PC-9 (cell line): ENCODE measurements around the gene CCDC194.

Experiments
- CTCF ChIP-seq: fragments of 200-600 bp; sonication (generic); conservative IDR thresholded peaks from 2 replicates; pipeline ENCODE4 v1.6.1; 2017; ENCODE audit warnings: mixed run types, antibody characterized with exemption, mild to moderate bottlenecking, moderate library complexity
- EZH2 ChIP-seq: fragments of 200-600 bp; sonication (generic); IDR thresholded peaks from 2 replicates; pipeline ENCODE4 v1.8.0; 2017; ENCODE audit warnings: antibody characterized with exemption, low read depth

- TF ChIP-seq CTCF (no peak), EZH2 (no peak)
Observed at GRCh38 chr19:17370026-17370587, 23.9 kb downstream of the CCDC194 start.
